MM.1S (cell line): ENCODE measurements around the gene ANKRD6.

Source experiments
- DNase-seq: peaks from one replicate; pipeline ENCODE4 v3.0.0-alpha.2; 2015
- H2AFZ ChIP-seq: fragments of 300-600 bp; sonication (generic); 2 replicates; pipeline ENCODE4 v1.6.0; 2016; ENCODE audit warnings: antibody characterized with exemption, low read length
- H3F3A ChIP-seq: fragments of 300-600 bp; sonication (generic); 2 replicates; pipeline ENCODE4 v1.6.1; 2016; ENCODE audit warnings: mild to moderate bottlenecking, antibody characterized with exemption, low read length, moderate library complexity, mixed read lengths; ENCODE audit not compliant: insufficient read depth
- H3K27ac ChIP-seq: fragments of 300-600 bp; sonication (generic); 2 replicates; pipeline ENCODE4 v1.5.1; 2016; ENCODE audit warnings: mild to moderate bottlenecking, low read length
- H3K27me3 ChIP-seq: fragments of 300-600 bp; sonication (generic); replicated peaks from 2 replicates; pipeline ENCODE4 v1.6.0; 2016; ENCODE audit warnings: low read length; ENCODE audit not compliant: insufficient read depth
- H3K36me3 ChIP-seq: fragments of 300-600 bp; sonication (generic); replicated peaks from 2 replicates; pipeline ENCODE4 v1.6.1; 2016; ENCODE audit warnings: mild to moderate bottlenecking, low read length, mixed read lengths; ENCODE audit not compliant: insufficient read depth
- H3K4me1 ChIP-seq: fragments of 300-600 bp; sonication (generic); 2 replicates; pipeline ENCODE4 v1.6.1; 2016; ENCODE audit warnings: low read length, mixed read lengths
- H3K4me2 ChIP-seq: fragments of 300-600 bp; sonication (generic); 2 replicates; pipeline ENCODE4 v1.6.0; 2016; ENCODE audit warnings: low read depth, low read length
- H3K4me3 ChIP-seq: fragments of 300-600 bp; sonication (generic); 2 replicates; pipeline ENCODE4 v1.5.1; 2016; ENCODE audit warnings: low read length, mixed read lengths
- H3K79me2 ChIP-seq: fragments of 300-600 bp; sonication (generic); 2 replicates; pipeline ENCODE4 v1.6.1; 2016; ENCODE audit warnings: mixed run types, low read length, mixed read lengths
- H3K9ac ChIP-seq: fragments of 300-600 bp; sonication (generic); 2 replicates; pipeline ENCODE4 v1.6.1; 2016; ENCODE audit warnings: low read length, mixed read lengths
- H3K9me2 ChIP-seq: fragments of 300-600 bp; sonication (generic); replicated peaks from 2 replicates; pipeline ENCODE4 v1.6.1; 2016; ENCODE audit warnings: mild to moderate bottlenecking, low read length, mixed read lengths; ENCODE audit not compliant: insufficient read depth
- H3K9me3 ChIP-seq: fragments of 300-600 bp; sonication (generic); replicated peaks from 2 replicates; pipeline ENCODE4 v1.6.1; 2016; ENCODE audit warnings: mild to moderate bottlenecking, low read length, mixed read lengths; ENCODE audit not compliant: insufficient read depth
- H4K20me1 ChIP-seq: fragments of 300-600 bp; sonication (generic); 2 replicates; pipeline ENCODE4 v1.6.1; 2016; ENCODE audit warnings: mild to moderate bottlenecking, low read length, moderate library complexity, mixed read lengths; ENCODE audit not compliant: insufficient read depth
- CTCF ChIP-seq: fragments of 300-600 bp; sonication (generic); IDR thresholded peaks from 2 replicates; pipeline ENCODE4 v1.5.1; 2016; ENCODE audit warnings: antibody characterized with exemption, low read length, mixed read lengths
- EZH2 ChIP-seq: fragments of 300-600 bp; sonication (generic); optimal IDR thresholded peaks from 2 replicates; pipeline ENCODE3; 2017; ENCODE audit warnings: low read depth, mild to moderate bottlenecking, antibody characterized with exemption, low read length, mixed read lengths
- EZH2phosphoT487 ChIP-seq: fragments of 300-600 bp; sonication (generic); IDR thresholded peaks from 2 replicates; pipeline ENCODE4 v1.6.1; 2018; ENCODE audit warnings: antibody characterized with exemption, low read length

Gene ANKRD6

DNA sequence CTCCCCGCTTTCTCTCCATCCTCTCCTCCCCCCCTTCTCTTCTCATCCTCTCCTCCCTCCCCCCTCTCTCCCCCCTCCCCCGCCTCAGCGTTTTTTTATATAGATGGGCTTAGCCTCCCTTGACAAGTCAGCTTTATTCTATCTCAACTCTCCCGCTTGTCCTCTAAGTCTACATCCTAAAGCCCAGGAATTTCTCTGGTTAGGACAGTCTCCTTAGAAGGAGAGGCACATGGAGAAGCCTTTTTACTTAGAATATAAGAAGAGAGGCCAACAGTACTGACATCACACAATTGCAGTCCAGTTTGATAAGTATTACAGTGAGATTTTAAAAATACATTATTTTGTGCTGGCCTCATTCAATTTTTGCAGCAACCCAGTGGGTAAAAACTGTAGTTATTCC is 122.1 kb downstream of the ANKRD6 start:
- H3K4me1 ChIP-seq = no peaks in the 10 kb centered on the region
- no peaks in the 10 kb centered on the region for H3K27me3 ChIP-seq
- no peak for DNase-seq
- H3K79me2 ChIP-seq = no peaks in the 10 kb centered on the region
- no peak overlapping the region for H3K27ac ChIP-seq
- H3K9me2 ChIP-seq = no peaks in the 10 kb centered on the region
- H3K9ac ChIP-seq = no peak overlapping the region
- H3K4me3 ChIP-seq = no peak overlapping the region
- no peaks in the 10 kb centered on the region for H3F3A ChIP-seq
- H3K36me3 ChIP-seq = no peaks in the 10 kb centered on the region
- H4K20me1 ChIP-seq = no peaks in the 10 kb centered on the region
- no peak overlapping the region for H3K4me2 ChIP-seq
- H3K9me3 ChIP-seq = no peaks in the 10 kb centered on the region
- no peak overlapping the region for H2AFZ ChIP-seq
- no peak for TF ChIP-seq EZH2phosphoT487
- no peak for TF ChIP-seq CTCF
- TF ChIP-seq EZH2 = no peak

DNA sequence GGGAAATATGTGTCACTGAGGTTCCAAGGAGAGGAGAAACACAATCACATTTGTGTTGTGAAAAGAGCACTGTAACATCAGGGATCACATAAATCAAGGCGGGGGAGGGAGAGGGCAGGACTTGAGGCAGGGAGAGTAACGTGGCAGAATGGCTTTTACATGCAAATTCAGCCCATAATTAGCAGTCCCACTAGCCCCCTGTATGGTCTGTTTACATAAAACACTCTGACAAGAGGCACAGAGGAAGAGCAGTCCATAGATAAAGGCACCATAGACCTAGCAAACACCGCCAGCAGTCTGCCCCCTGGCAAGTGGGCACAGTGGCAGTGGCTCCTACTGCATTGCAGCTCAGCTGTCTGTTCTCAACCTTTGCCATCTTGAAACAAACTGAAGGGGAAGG is 122.9 kb downstream of the ANKRD6 start:
- H3K9me2 ChIP-seq = no peaks in the 10 kb centered on the region
- TF ChIP-seq EZH2phosphoT487 = no peak
- TF ChIP-seq CTCF = no peak
- no peak for TF ChIP-seq EZH2
- no peak overlapping the region for H3K4me2 ChIP-seq
- H4K20me1 ChIP-seq = no peaks in the 10 kb centered on the region
- no peaks in the 10 kb centered on the region for H3F3A ChIP-seq
- H3K9me3 ChIP-seq = no peaks in the 10 kb centered on the region
- no peak overlapping the region for H3K4me3 ChIP-seq
- no peak overlapping the region for H3K9ac ChIP-seq
- no peaks in the 10 kb centered on the region for H3K36me3 ChIP-seq
- H3K27me3 ChIP-seq = no peaks in the 10 kb centered on the region
- no peaks in the 10 kb centered on the region for H3K4me1 ChIP-seq
- no peaks in the 10 kb centered on the region for H3K79me2 ChIP-seq
- no peak overlapping the region for H3K27ac ChIP-seq
- H2AFZ ChIP-seq = no peak overlapping the region
- DNase-seq = no peak

- H4K20me1 ChIP-seq = no peaks in the 10 kb centered on the region
- H3K9me2 ChIP-seq = no peaks in the 10 kb centered on the region
- H3K27me3 ChIP-seq = no peaks in the 10 kb centered on the region
- no peak overlapping the region for H3K27ac ChIP-seq
- no peak overlapping the region for H3K9ac ChIP-seq
- H3K4me2 ChIP-seq = no peak overlapping the region
- H3K9me3 ChIP-seq = no peaks in the 10 kb centered on the region
- no peaks in the 10 kb centered on the region for H3F3A ChIP-seq
- no peaks in the 10 kb centered on the region for H3K79me2 ChIP-seq
- H3K36me3 ChIP-seq = no peaks in the 10 kb centered on the region
- DNase-seq = no peak
- no peak overlapping the region for H3K4me3 ChIP-seq
- no peaks in the 10 kb centered on the region for H3K4me1 ChIP-seq
- no peak for TF ChIP-seq EZH2phosphoT487
- no peak for TF ChIP-seq CTCF
- TF ChIP-seq EZH2 = no peak
- H2AFZ ChIP-seq = no peak overlapping the region
Observed at GRCh38 chr6:89559487-89559886, 126.5 kb downstream of the ANKRD6 start.
